Stomach (tissue), 9 donors: ENCODE results near the gene SELENBP1. TPM values are rescaled to one million over a fixed set of nuclear protein-coding genes. Genes with fewer than 3 reads are reported as not detected.
"Not testable (repeated sequence)": the region's sequence is repeated elsewhere in the genome, so short reads cannot be mapped to it uniquely, and the experiment has no call there.

Experiments
- DNase-seq, 2 donors: peaks; one replicate each; pipeline versions ENCODE4 v3.0.0 to v3.0.0-alpha.2; 2013 to 2019
- H3K27ac ChIP-seq, 5 donors: fragments of 200-600 bp in 4 of 5; sonication (generic) in 4 of 5; one replicate each; pipeline ENCODE4 v1.5.1; 2013 to 2019; ENCODE audit warnings: mild to moderate bottlenecking in 1 of 5, moderate library complexity in 1 of 5
- H3K27me3 ChIP-seq, 3 donors: fragments of 200-600 bp; sonication (generic); one replicate each; pipeline ENCODE4 v1.5.1; 2017 to 2019; ENCODE audit warnings: mixed run types in 1 of 3
- H3K36me3 ChIP-seq, 4 donors: fragments of 200-600 bp; sonication (generic); 1 replicate in 3 of 4; 2 replicates in 1 of 4; pipeline ENCODE4 v1.5.1; 2016 to 2019
- H3K4me1 ChIP-seq, 4 donors: fragments of 200-600 bp; sonication (generic); one replicate each; pipeline ENCODE4 v1.5.1; 2016 to 2019
- H3K4me3 ChIP-seq, 4 donors: fragments of 200-600 bp; sonication (generic) in 3 of 4; one replicate each; pipeline ENCODE4 v1.5.1; 2016 to 2019; ENCODE audit warnings: mild to moderate bottlenecking in 1 of 4
- H3K9me3 ChIP-seq, 4 donors: fragments of 200-600 bp; sonication (generic); one replicate each; pipeline ENCODE4 v1.5.1; 2016 to 2019
- CTCF ChIP-seq, 7 experiments: fragments of 450-650 bp in 4 of 7; fragments of 200-600 bp in 3 of 7; sonication (generic) in 3 of 7; IDR thresholded peaks; one replicate each; pipeline ENCODE4 v1.5.1; 2016 to 2019; ENCODE audit warnings: antibody characterized with exemption in 7 of 7, control low read depth in 2 of 7, mild to moderate bottlenecking in 1 of 7
- EP300 ChIP-seq: sonication (generic); formaldehyde crosslinking; IDR thresholded peaks from one replicate; pipeline ENCODE4 v1.6.1; 2017; ENCODE audit warnings: antibody characterized with exemption
- POLR2A ChIP-seq, 4 donors: fragments of 450-650 bp; IDR thresholded peaks; one replicate each; pipeline ENCODE4 v1.6.1; 2016; ENCODE audit warnings: antibody characterized with exemption in 4 of 4, control low read depth in 2 of 4, mild to moderate bottlenecking in 1 of 4, moderate library complexity in 1 of 4
- POLR2AphosphoS5 ChIP-seq, 3 donors: sonication (generic); formaldehyde crosslinking; IDR thresholded peaks; one replicate each; pipeline ENCODE4 v1.6.1; 2016; ENCODE audit warnings: antibody characterized with exemption in 3 of 3
- WGBS, 5 donors: extraction: QIAGEN DNeasy Blood & Tissue Kit in 3 of 5; methylation state at CpG; one replicate each; pipeline versions ENCODE4 v1.1.5 to v1.1.7; 2013 to 2018; 5-methylcytosine and 5-hydroxymethylcytosine counted together
- intact Hi-C: fragments of 100-400 bp; cut with DNase I; formaldehyde crosslinking; loops from one replicate; pipeline ENCODE4 v1.15.1; 2023; ENCODE audit warnings: low total_unique reads
- polyA plus RNA-seq, 3 donors: library from polyadenylated mRNA; stranded (reverse); fragments of 200-250 nt; gene quantifications; one replicate each; pipeline ENCODE4 v1.2.3, GENCODE V29; 2013
- total RNA-seq, 5 donors: library from RNA; depleted of rRNA; stranded (reverse); fragments of >200 nt; gene quantifications; one replicate each; pipeline versions ENCODE4 v1.1.0 to v1.2.3, GENCODE V29; 2014 to 2016
- donor health status: healthy with polysubstance abuse.
- donor health status: Bipolar disorder and iron deficiency.
- donor health status: healthy.

SELENBP1 gene
- total and polyA plus RNA-seq, 8 donors = 68.8 to 661 (median 175) TPM

- no peak overlapping the region for H3K4me3 ChIP-seq
- peaks cover 14 to 25% (median 17%) of the 10 kb centered on the region in 4 donors for H3K4me1 ChIP-seq
- H3K27me3 ChIP-seq = no peaks in the 10 kb centered on the region
- peaks cover 47 to 66% (median 64%) of the 10 kb centered on the region in 4 donors for H3K36me3 ChIP-seq
- no peak overlapping the region for H3K27ac ChIP-seq
- no peak for DNase-seq
- intact Hi-C loops = loop anchor here (10.0 kb wide), 1 partner anchor 97 kb away; no protein-coding TSS in a partner anchor
- no peak for TF ChIP-seq POLR2AphosphoS5 (IDR thresholded peaks at IDR 0.05)
- no peak for TF ChIP-seq CTCF (IDR thresholded peaks at IDR 0.05)
- no peak for TF ChIP-seq POLR2A (IDR thresholded peaks at IDR 0.05)
- no peak for TF ChIP-seq EP300
- no peaks in the 10 kb centered on the region for H3K9me3 ChIP-seq
- WGBS, 5 donors = 77 to 88% (median 84%) methylated on average over 2 of the region's 2 CpGs
Measured at GRCh38 chr1:151401860-151402259, 29.4 kb upstream of the SELENBP1 start.

- intact Hi-C loops = loop anchor here (10.0 kb wide), 1 partner anchor 96 kb away; no protein-coding TSS in a partner anchor
- WGBS, 5 donors = 88 to 91% (median 89%) methylated on average over 13 of the region's 13 CpGs
- peak overlapping the region in 1 of 5 donors; percentile 30 for H3K27ac ChIP-seq
- peak overlapping the region in 2 of 4 donors; percentile 85 to 95 for H3K4me3 ChIP-seq
- DNase-seq = no peak
- TF ChIP-seq POLR2AphosphoS5 (IDR thresholded peaks at IDR 0.05) (no peak), EP300 (no peak), CTCF (IDR thresholded peaks at IDR 0.05) (no peak), POLR2A (IDR thresholded peaks at IDR 0.05) (no peak)
- no peaks in the 10 kb centered on the region for H3K27me3 ChIP-seq
- peaks cover 14 to 25% (median 17%) of the 10 kb centered on the region in 4 donors for H3K4me1 ChIP-seq
- no peaks in the 10 kb centered on the region for H3K9me3 ChIP-seq
- peaks cover 41 to 60% (median 58%) of the 10 kb centered on the region in 4 donors for H3K36me3 ChIP-seq
Measured at GRCh38 chr1:151401125-151401788, 28.8 kb upstream of the SELENBP1 start.

GRCh38 chr1:151399324-151400171 lies 27.0 kb upstream of the SELENBP1 start, which contains the start of gene PSMB4:
Gene PSMB4, plus strand, starts transcription at chr1:151399573. Its CDS starts 15 bp downstream, at chr1:151399588.
- peak; percentile 84 to 97 for DNase-seq
- Histone ChIP-seq H3K36me3 (peaks cover 24 to 42% (median 41%) of the 10 kb centered on the region in 4 donors), H3K9me3 (no peaks in the 10 kb centered on the region), H3K4me3 (peak within 1 kb of the TSS; percentile 85 to 95 (median 90)), H3K27ac (peak within 1 kb of the TSS; percentile 84 to 95 (median 94)), H3K4me1 (peaks cover 14 to 25% (median 17%) of the 10 kb centered on the region in 4 donors), H3K27me3 (no peaks in the 10 kb centered on the region)
- WGBS, 5 donors = 0 to 1% (median 0%) methylated on average over 62 to 63 of the region's 63 CpGs
- TF ChIP-seq POLR2AphosphoS5 (IDR thresholded peaks at IDR 0.05) = peak; percentile 92 to 97 (median 94)
- TF ChIP-seq CTCF (IDR thresholded peaks at IDR 0.05) = peak in 2 of 7 experiments; percentile 19 to 60
- TF ChIP-seq POLR2A (IDR thresholded peaks at IDR 0.05) = no peak
- intact Hi-C loops = loop anchor here (10.0 kb wide), 1 partner anchor 95 kb away; no protein-coding TSS in a partner anchor

- 79 to 88% (median 85%) methylated on average over 5 of the region's 5 CpGs for WGBS, 5 donors
- H3K4me1 ChIP-seq = peaks cover 11 to 18% (median 16%) of the 10 kb centered on the region in 4 donors
- H3K36me3 ChIP-seq, H3K9me3 ChIP-seq, H3K4me3 ChIP-seq, intact Hi-C loops, DNase-seq, H3K27ac ChIP-seq, H3K27me3 ChIP-seq: not testable (repeated sequence)
Measured at GRCh38 chr1:151396265-151396664, 23.8 kb upstream of the SELENBP1 start.
